HG02610 (cell line): Measurements from ENCODE around the gene PIK3AP1.
"Not testable (repeated sequence)": the region's sequence is repeated elsewhere in the genome, so short reads cannot be mapped to it uniquely, and the experiment has no call there.

Experiments
- ATAC-seq: cut with Tn5 transposase; IDR thresholded peaks from one replicate; pipeline ENCODE4 v1.9.1; 2021; ENCODE audit warnings: mild to moderate bottlenecking, moderate library complexity; ENCODE audit not compliant: unreplicated experiment

The PIK3AP1 gene

GRCh38 chr10:96697438-96697837 lies 22.9 kb downstream of the PIK3AP1 start:
- ATAC-seq, result no peak

DNA sequence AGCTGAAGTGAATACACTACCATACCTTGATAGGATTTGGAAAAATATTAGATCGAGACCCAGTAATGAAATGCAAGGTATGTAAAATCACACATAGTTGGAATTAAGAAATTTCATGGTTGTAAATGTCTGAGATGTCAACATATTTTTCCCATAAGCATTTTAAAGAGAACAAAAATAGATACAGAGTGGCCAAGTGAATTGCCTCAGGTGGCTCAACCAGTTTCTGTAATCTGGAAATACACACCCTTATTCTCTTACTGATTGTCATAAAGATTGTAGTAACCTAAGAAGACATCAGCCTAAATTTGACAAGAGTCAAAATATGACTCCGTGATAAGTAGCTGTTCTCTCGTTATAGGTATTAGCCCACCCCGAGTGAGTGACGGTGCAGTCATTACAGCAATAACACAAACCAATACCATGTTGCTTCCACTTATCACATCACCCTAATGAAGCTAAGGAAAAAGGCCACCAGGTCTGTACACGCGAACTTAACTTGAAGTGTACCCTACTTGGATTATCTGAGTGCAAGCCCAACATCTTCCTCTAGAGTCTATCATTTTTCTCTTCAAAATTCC lies 23.4 kb downstream of the PIK3AP1 start:
- peak; percentile 35 for ATAC-seq

DNA sequence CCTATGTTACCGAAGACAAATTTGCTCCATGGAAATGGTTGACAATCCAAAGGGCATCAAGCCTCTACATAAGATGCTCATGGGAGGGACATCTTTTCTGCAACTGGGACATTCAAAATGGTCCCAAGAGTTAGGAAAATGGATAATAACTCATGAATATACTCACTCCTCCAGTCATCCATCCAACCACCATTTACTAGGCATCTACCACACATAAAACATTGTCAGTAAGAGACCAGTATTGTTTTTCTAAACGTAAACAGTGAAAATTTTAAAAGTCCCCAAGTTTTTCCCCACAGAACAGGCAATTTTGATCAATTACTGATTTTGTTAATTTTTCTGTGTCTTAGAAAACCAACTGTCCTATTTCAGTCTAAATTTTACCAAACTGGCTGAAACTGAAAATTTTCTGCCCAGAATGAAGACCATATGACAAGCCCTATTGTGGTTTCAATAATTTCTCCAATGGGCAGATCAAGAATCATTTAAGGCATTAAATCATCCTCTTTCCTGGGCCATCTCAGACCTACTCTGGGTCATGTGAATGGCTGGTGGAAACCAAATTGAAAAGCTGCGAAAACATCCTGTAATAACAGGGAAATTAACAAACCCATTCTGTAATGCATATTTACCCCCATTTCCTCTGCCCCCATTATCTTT lies 24.2 kb downstream of the PIK3AP1 start:
- ATAC-seq, result no peak

DNA sequence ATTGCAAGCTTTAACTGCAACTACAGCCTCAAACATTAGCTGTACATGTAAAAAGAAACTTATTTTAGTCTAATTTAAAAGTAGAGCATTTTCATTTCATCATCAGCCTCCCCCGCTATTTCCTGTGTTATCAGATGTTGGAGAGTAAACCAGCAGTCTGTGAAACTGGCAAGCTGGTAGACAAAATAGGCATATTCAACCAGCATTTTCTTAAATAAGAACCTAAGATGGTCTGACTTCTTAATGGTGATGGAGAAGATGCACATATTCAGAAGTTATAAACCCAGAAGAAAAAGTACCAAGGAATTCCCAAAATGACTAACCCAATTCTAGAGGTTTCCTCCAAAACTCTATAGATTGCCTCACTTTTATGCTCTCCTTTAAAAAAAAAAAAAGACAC lies 24.9 kb downstream of the PIK3AP1 start:
- ATAC-seq, result no peak

- no peak for ATAC-seq
Measured at GRCh38 chr10:96693431-96693830, 26.9 kb downstream of the PIK3AP1 start.

DNA sequence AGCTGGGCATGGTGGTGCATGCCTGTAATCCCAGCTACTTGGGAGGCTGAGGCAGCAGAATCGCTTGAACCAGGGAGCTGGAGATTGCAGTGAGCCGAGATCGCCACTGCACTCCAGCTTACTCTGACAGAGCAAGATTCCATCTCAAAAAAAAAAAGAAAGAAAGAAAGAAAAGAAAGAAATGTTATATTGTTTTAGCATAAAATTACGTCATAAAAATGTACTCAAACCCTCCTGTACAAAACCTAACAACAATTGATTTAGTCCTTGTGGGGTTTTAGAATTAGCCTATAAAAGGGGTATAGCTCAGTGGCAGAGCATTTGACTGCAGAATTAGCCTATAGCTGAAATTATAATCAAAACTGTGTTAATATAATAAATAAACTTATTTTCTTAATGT lies 27.9 kb downstream of the PIK3AP1 start:
- ATAC-seq, result no peak

GRCh38 chr10:96691761-96692160 lies 28.6 kb downstream of the PIK3AP1 start:
- no peak for ATAC-seq

GRCh38 chr10:96690755-96691730 lies 29.3 kb downstream of the PIK3AP1 start:
- peak; percentile 63 for ATAC-seq

GRCh38 chr10:96688789-96689188 lies 31.5 kb downstream of the PIK3AP1 start:
- no peak for ATAC-seq

- no peak for ATAC-seq
Measured at GRCh38 chr10:96687317-96688012, 32.8 kb downstream of the PIK3AP1 start.

DNA sequence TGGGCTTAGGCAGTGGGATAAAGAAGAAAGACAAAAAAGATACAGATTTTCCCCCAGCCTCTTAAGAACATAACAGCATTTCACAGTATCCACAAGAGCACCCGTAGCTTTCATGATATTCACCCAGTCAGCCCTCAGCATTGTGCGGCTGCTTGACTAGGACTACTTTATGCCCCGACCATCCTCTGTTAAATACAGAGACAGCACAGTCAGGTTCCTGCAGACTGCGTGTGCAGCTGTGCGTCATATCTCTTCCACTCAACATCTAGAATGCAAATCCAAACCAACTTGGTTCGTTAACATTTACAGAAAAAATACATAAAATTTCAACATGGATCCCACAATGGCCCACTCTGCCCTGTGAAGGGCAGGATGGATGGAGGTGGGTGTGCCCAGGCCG lies 33.8 kb downstream of the PIK3AP1 start:
- ATAC-seq, result no peak

DNA sequence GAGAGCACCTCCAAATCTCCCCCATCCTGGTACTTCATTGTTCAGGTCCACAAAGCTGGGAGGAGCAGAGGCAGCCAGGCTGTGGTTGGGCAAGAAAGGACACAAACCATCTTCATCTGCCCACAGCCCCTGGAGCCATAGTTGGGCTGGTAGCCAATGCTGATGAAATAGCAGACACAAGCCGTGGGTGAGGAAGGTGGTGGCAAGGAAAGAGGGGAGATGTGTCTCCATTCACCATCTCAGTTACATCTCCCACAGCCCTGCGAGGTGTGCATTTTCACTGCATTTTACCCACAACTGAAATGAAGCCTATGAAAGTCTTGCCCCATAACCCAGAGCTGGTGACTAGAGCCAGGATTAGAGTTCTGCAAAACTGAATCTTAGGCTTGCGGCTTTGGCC lies 35.0 kb downstream of the PIK3AP1 start:
- ATAC-seq, result no peak

DNA sequence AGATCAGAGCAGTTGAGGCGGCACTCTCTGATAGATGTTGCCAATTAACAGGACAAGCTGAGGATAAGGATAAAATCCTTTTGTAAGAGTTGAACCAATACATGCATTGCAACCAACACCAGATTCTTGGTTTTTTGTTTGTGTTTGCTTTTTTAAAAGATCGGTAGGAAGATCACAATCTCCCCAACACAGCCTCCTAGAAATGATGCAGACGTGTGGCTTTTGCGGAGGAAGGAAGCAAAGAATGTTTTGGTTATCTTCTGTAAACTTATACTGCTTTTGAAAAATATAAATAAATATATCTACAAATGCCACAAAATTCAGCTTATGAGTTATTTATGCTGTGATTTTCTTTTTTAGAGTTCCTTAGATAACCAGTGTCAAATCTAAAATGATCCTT lies 35.5 kb downstream of the PIK3AP1 start:
- ATAC-seq, result no peak

DNA sequence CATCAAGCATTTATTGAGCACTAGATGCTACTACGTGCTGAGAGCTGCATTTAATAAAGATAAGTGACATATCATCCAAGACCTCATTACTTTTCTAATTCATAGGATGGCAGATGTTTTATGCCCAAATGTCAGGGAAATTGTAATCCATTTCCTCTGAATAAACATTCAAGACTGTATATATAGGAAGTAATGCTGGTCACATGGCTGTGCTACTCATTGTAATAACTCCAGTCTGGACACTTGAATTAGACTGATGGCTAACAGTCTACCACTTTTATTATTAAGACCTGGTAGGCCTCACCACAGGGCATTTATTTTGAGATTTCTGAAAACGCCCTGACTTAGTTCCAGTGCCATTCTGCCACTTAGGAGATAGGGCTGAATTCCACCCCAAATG lies 36.6 kb downstream of the PIK3AP1 start:
- no peak for ATAC-seq

- no peak for ATAC-seq
Measured at GRCh38 chr10:96683065-96683464, 37.2 kb downstream of the PIK3AP1 start.

- no peak for ATAC-seq
Measured at GRCh38 chr10:96681524-96681923, 38.8 kb downstream of the PIK3AP1 start.

GRCh38 chr10:96680463-96680862 lies 39.9 kb downstream of the PIK3AP1 start:
- not testable (repeated sequence) for ATAC-seq

DNA sequence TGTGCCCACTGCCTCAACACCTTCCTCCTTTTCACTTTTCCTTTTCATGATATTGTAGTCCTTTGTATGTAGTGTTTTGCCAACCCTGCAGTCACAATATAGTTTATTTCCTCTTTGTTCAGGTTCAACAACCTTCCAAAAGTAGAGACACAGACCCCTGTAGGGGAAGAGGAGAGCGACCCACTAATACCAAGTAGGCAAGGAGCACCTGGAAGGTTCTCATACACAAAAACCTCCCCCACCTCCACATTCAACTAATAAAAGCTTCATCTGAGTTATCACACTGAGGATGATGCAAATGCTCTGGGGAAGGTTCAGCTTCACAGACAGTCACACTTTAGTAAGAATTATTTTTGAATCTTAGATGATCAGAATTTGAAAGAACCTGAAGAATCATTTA lies 41.6 kb downstream of the PIK3AP1 start:
- ATAC-seq, result no peak

DNA sequence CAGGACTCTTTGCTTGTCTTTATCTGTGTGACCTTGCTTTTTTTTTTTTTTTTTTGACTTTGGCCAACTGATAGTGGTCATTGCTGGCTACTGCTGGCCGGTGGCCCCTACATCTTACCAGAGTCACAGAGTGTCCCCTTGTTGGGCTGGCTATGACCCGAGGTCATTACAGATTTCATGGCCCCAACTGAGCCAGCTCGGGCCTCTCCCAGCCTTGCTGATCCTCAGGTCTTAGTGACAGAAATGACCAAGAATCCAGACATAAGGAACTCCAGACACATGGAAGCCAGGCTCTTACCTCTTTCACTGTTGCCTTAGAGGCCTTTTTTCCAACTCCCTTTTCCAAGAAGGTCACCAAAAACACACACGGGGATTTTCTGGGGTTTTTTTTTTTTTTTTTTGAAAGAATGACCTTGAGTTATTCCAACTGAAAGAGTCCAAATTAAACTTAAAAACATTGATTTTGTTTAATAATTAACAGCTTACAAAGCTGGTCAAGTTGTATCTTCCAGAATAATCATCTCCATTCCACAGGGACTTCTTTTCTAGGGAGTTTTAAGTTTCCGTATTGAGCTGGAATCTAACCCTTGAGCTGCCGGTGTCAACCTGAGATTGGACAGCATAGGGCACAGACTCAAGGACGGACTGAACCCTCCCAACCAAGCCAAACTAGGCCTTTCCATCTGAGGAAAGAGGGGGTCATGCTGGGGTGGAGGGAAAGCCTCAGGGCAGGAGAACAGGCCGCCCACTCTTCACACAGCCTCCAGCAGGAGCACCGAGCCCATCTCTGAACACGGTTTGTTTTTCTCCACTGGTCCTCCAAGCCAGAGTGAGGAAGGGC lies 43.8 kb downstream of the PIK3AP1 start:
- ATAC-seq, result no peak

DNA sequence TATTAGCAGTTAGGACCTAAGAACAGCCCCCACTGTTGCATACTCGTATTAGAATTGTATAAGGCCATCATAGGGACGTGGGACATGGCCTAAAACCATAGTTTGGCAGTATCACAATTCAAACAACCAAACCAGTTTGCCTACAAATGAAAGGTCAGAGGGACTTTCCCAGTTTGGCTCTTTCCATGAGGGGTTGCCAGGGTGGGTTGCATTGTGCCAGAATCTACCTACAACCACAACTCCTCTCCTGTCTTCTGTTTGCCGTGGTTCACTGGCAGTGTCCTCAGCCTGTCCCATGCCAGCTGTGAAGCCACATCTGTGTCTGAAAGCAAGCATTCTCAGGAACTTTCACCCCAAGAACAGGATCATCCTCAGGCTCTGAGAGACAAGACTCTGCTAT lies 44.5 kb downstream of the PIK3AP1 start:
- no peak for ATAC-seq
